Kidney epithelial cell (primary cell): Measurements from ENCODE around the gene SPECC1. TPM values are rescaled to one million over a fixed set of nuclear protein-coding genes. Genes with fewer than 3 reads are reported as not detected.

Experiments used
- DNase-seq: peaks from one replicate; pipeline ENCODE4 v3.0.0-alpha.2; 2010; ENCODE audit warnings: low read depth
- H3K27me3 ChIP-seq: 2 replicates; pipeline ENCODE4 v1.6.0; 2011; ENCODE audit warnings: low read length; ENCODE audit not compliant: control insufficient read depth, insufficient read depth
- H3K36me3 ChIP-seq: 2 replicates; pipeline ENCODE4 v1.5.1; 2011; ENCODE audit warnings: low read length; ENCODE audit not compliant: control insufficient read depth, insufficient read depth
- H3K4me3 ChIP-seq: 2 replicates; pipeline ENCODE4 v1.5.1; 2011; ENCODE audit warnings: low read depth, mild to moderate bottlenecking, control low read depth, low read length
- total RNA-seq: library from RNA; depleted of rRNA; stranded (reverse); fragments of >200 nt; gene quantifications from 2 replicates; pipeline ENCODE4 v1.2.3, GENCODE V29; 2015
- TF ChIP-seq, protein P1 (sequence below): IDR thresholded peaks from 2 replicates; pipeline ENCODE4 v1.5.1; 2011; ENCODE audit warnings: mild to moderate bottlenecking, moderate library complexity, low read length, control low read depth, inconsistent platforms; ENCODE audit not compliant: insufficient read depth, poor library complexity, severe bottlenecking

Gene SPECC1
- total RNA-seq, 1 donor from 2014 or later, result 62.3 TPM

DNA sequence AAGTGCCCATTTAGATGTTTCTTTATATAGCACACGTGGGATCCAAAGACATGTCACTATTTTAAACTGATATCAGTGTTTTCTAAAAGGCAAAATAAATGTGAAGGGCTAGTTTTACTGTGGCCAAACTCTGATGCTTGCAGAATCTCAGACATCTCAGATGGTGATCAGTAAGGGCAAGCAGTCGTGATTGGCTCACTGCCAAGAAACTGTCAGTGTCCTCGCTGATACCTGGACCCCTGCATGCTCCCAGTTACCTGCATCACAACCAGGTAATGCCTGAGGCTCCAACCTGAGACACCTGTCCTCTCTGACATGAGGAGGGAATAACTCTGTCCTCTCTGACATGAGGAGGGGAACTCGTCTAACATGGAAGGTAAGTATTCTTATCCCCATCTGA, 114.0 kb downstream of the SPECC1 start:
- peaks cover 5% of the 10 kb centered on the region for H3K27me3 ChIP-seq
- no peak for DNase-seq
- no peak overlapping the region for H3K4me3 ChIP-seq
- H3K36me3 ChIP-seq, result no peaks in the 10 kb centered on the region
- TF ChIP-seq, protein P1, sequence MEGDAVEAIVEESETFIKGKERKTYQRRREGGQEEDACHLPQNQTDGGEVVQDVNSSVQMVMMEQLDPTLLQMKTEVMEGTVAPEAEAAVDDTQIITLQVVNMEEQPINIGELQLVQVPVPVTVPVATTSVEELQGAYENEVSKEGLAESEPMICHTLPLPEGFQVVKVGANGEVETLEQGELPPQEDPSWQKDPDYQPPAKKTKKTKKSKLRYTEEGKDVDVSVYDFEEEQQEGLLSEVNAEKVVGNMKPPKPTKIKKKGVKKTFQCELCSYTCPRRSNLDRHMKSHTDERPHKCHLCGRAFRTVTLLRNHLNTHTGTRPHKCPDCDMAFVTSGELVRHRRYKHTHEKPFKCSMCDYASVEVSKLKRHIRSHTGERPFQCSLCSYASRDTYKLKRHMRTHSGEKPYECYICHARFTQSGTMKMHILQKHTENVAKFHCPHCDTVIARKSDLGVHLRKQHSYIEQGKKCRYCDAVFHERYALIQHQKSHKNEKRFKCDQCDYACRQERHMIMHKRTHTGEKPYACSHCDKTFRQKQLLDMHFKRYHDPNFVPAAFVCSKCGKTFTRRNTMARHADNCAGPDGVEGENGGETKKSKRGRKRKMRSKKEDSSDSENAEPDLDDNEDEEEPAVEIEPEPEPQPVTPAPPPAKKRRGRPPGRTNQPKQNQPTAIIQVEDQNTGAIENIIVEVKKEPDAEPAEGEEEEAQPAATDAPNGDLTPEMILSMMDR, result no peak

DNA sequence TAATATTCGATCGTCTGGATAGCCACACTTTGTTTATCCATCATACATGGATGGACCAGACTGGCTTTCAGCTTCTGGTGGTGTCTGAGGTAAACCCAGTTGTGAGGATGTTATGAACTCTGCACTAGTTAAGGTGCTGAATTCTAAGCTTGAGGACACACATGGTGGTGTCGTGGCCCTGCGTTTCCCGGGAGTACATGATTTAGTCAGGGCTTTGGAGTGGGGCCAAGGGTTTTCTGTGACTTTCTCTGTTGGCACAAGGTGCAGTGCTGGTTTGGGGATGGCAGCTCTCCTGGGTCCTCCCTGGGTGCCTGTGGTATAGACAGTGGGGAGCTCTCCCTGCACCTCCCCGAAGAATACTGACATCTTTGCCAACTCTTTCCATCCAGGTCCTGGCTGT, 116.6 kb downstream of the SPECC1 start:
- H3K27me3 ChIP-seq, result peaks cover 5% of the 10 kb centered on the region
- H3K4me3 ChIP-seq, result no peak overlapping the region
- DNase-seq, result no peak
- TF ChIP-seq, protein P1, result no peak
- H3K36me3 ChIP-seq, result no peaks in the 10 kb centered on the region

- H3K27me3 ChIP-seq, result peaks cover 5% of the 10 kb centered on the region
- no peaks in the 10 kb centered on the region for H3K36me3 ChIP-seq
- TF ChIP-seq, protein P1, result no peak
- H3K4me3 ChIP-seq, result no peak overlapping the region
- DNase-seq, result no peak
Observed at GRCh38 chr17:20127360-20128035, 118.3 kb downstream of the SPECC1 start.

DNA sequence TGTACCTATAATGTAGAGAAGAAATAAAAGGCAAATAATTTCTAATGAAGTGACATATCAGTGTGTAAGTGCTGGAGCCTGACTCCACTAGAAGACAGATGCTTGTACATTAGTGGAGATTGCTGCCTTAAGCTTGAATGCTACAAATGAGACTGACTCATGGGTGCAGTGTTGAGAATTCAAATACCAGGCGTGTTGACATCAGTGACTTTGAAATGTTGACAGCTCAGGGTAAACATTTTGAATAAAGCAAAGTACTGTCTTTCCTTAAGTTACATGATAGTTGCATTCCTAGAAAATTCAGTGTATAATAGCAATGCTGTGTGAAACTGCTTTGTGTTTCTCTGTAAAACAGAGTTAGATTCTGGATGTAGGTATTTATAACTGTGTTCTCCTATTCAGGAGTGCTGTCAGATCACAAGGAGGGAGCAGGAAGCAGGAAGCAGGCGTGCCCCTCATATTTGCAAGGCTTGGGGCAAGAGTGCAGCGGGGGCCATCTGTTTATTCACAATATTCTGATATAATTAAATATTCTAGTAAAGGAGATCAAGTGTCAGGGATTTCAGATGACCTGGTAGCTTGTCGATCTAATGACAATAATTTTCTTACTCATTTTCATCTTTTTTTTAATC, 119.0 kb downstream of the SPECC1 start:
- TF ChIP-seq, protein P1, result no peak
- DNase-seq, result peak; percentile 4
- no peaks in the 10 kb centered on the region for H3K36me3 ChIP-seq
- H3K27me3 ChIP-seq, result peaks cover 5% of the 10 kb centered on the region
- no peak overlapping the region for H3K4me3 ChIP-seq

- no peak for DNase-seq
- TF ChIP-seq, protein P1, result no peak
- Histone ChIP-seq H3K27me3 (no peaks in the 10 kb centered on the region), H3K4me3 (no peak overlapping the region), H3K36me3 (no peaks in the 10 kb centered on the region)
Observed at GRCh38 chr17:20133517-20133916, 124.4 kb downstream of the SPECC1 start.
